Measurements from ENCODE around the gene PDSS2.

DNA sequence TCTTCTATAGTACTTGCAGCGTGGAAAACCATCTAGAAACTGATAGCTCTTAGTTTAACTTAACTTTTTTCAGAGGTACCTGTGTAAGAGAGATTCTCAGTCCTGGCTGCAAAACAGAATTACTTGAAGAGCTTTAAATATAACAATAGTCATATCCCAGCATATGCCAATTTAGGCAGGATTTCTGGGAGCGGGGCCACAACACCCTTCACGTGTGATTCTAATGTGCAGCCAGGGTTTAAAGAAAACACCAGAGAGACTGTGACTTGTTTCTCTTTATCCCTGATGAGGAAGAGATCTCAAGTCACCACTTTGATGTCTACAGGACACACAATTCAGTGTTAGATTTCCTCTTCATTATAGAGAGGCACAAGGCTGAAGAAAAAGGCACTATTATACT, 103.7 kb downstream of the PDSS2 start:
- TF ChIP-seq, protein P1, sequence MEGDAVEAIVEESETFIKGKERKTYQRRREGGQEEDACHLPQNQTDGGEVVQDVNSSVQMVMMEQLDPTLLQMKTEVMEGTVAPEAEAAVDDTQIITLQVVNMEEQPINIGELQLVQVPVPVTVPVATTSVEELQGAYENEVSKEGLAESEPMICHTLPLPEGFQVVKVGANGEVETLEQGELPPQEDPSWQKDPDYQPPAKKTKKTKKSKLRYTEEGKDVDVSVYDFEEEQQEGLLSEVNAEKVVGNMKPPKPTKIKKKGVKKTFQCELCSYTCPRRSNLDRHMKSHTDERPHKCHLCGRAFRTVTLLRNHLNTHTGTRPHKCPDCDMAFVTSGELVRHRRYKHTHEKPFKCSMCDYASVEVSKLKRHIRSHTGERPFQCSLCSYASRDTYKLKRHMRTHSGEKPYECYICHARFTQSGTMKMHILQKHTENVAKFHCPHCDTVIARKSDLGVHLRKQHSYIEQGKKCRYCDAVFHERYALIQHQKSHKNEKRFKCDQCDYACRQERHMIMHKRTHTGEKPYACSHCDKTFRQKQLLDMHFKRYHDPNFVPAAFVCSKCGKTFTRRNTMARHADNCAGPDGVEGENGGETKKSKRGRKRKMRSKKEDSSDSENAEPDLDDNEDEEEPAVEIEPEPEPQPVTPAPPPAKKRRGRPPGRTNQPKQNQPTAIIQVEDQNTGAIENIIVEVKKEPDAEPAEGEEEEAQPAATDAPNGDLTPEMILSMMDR (IDR thresholded peaks at IDR 0.05 in 8 of 11, conservative IDR thresholded peaks at IDR 0.05 in 3 of 11) = no peak
- no peak for TF ChIP-seq POLR2A (IDR thresholded peaks at IDR 0.05)
- TF ChIP-seq POLR2AphosphoS5 (IDR thresholded peaks at IDR 0.05) = no peak
